ENCODE results near the gene GRIK3.
"Not testable (repeated sequence)": the region's sequence is repeated elsewhere in the genome, so short reads cannot be mapped to it uniquely, and the experiment has no call there.

The GRIK3 gene

DNA sequence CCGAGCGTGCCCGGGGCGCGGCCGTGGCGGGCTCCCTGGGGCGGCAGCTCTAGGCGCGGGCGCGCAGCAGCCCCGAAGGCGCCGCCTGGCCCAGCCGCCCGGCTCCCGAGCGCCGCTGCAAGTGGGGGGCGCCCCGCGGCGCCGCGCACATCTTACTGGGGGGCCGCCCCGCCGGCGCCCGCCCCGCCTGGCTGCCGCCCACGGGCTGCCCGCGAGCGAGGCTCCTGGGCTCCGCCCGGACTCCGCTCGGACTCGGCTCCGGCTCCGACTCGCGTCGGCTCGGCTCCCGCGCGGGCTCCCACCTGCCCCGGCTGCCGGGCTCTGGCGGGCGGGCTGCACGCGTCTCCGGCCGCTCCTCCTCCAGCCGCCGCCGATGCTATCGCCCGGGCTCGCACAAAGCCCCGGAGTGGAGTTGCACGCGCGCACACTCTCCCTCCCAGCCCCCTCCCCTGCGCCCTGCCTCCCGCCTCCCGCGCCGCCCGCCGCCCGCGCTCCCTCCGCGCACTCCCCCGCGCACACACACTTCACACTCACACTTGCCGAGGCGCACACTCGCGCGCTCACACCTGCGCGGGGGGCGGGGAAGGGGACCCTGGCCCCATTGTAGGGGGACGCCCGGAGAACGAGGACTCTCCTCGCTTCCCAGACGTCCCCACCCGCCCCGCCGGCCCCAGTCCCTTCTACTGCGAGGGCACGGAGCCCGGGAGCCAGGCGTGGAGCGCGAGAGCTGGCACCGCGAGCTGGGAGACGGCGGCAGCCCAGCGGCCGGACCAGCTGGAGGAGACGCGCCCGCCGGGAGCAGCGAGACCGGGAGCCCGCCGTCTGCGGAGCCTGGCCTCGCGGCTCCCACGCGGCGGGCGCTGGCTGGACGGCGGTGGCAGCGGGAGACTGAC, at the start of gene GRIK3:
Gene GRIK3 (minus strand): TSS at position 395 of the 893 bp plus-strand sequence. CDS start 407 bp downstream, outside the sequence.
- no peak for DNase-seq (ENCODE audit: low read depth, low spot score)

GRCh38 chr1:37084013-37084412, 49.7 kb upstream of the GRIK3 start:
- DNase-seq (ENCODE audit: low read depth, low spot score) = no peak

GRCh38 chr1:37083603-37084002, 49.3 kb upstream of the GRIK3 start:
- no peak for DNase-seq (ENCODE audit: low read depth, low spot score)

DNA sequence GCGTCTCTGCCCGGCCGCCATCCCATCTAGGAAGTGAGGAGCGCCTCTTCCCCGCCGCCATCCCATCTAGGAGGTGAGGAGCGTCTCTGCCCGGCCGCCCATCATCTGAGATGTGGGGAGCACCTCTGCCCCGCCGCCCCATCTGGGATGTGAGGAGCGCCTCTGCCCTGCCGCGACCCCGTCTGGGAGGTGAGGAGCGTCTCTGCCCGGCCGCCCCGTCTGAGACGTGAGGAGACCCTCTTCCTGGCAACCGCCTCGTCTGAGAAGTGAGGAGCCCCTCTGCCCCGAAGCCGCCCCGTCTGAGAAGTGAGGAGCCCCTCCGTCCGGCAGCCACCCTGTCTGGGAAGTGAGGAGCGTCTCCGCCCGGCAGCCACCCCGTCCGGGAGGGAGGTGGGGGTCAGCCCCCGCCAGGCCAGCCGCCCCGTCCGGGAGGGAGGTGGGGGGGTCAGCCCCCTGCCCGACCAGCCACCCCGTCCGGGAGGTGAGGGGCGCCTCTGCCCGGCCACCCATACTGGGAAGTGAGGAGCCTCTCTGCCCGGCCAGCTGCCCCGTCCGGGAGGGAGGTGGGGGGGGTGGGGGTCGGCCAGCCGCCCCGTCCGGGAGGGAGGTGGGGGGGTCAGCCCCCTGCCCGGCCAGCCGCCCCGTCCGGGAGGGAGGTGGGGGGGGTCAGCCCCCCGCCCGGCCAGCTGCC, 46.1 kb upstream of the GRIK3 start:
- DNase-seq (ENCODE audit: low read depth, low spot score) = not testable (repeated sequence)

- no peak for DNase-seq (ENCODE audit: low read depth, low spot score)
These were observed 44.6 kb upstream of the GRIK3 start for GRCh38 chr1:37078866-37079265.

- no peak for DNase-seq (ENCODE audit: low read depth, low spot score)
These were observed 41.9 kb upstream of the GRIK3 start for GRCh38 chr1:37076168-37076567.

DNA sequence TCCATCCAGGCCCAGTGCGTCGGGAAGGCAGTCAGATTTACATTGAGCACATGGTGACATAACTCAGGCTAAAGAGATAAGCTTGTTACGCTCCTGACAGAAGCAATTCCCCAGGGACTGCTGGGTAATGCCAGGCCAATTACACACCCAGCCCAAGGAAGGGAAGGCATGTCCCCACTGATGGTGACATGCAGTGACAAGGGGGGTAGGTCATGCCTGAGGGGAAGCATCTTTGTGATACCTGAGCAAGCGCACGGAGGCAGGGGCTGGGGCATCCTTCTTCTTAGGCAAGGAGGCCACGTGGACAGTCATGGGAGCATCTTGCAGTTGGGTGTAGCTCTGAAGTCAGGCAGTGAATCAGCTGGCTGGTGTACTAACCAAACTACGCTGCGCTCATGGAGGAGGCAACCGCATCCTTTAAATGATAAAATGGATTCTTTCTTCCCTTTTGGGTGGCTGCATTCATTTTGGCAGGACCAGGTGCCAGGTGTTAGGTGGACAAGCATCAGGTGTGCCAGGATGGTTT, 39.6 kb upstream of the GRIK3 start:
- DNase-seq (ENCODE audit: low read depth, low spot score) = no peak

GRCh38 chr1:37073152-37073853, 39.0 kb upstream of the GRIK3 start:
- DNase-seq (ENCODE audit: low read depth, low spot score) = no peak

GRCh38 chr1:37071829-37072228, 37.5 kb upstream of the GRIK3 start:
- DNase-seq (ENCODE audit: low read depth, low spot score) = no peak

DNA sequence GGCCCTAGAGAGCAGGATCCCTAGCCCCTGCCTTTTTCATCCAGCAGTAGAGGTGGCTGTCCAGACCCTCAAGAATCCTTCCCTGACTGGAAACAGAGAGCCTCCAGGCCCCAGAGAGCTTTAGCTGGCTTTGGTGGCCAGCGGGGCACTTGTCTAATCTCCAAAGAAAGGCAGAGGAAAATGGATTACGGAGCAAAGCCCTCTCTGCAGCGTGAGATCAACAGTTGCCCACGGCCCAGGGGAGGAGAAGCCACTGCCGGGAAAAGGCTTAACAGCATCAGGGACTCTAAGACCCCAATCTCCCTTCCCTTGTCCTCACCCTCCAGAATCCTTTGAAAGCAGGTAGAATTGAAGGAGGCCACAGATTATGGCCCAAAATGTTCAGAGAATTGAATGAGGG, 35.8 kb upstream of the GRIK3 start:
- no peak for DNase-seq (ENCODE audit: low read depth, low spot score)

- DNase-seq (ENCODE audit: low read depth, low spot score) = no peak
These were observed 35.1 kb upstream of the GRIK3 start for GRCh38 chr1:37069406-37069805.

- DNase-seq (ENCODE audit: low read depth, low spot score) = no peak
These were observed 34.6 kb upstream of the GRIK3 start for GRCh38 chr1:37068897-37069296.

DNA sequence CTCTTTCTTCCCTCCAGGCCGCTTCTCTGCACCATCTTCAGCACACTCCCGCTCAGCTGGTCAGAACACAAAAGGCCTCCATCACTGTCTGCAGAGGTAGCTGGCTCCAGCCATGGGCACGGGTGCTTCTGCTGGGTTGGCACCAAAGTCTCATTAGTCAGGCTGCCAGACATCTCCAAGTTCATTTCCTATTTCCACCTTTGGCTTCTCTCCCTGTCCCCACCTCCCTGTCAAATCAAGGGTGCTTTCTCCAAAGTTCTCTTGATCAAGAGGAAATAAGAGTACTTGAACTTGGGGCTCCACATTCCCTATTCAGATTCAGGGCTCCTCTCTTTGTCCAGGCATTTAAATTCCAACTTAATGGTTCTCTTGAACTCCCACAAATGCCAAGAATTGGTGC, 33.9 kb upstream of the GRIK3 start:
- no peak for DNase-seq (ENCODE audit: low read depth, low spot score)

GRCh38 chr1:37064039-37064438, 29.7 kb upstream of the GRIK3 start:
- no peak for DNase-seq (ENCODE audit: low read depth, low spot score)

DNA sequence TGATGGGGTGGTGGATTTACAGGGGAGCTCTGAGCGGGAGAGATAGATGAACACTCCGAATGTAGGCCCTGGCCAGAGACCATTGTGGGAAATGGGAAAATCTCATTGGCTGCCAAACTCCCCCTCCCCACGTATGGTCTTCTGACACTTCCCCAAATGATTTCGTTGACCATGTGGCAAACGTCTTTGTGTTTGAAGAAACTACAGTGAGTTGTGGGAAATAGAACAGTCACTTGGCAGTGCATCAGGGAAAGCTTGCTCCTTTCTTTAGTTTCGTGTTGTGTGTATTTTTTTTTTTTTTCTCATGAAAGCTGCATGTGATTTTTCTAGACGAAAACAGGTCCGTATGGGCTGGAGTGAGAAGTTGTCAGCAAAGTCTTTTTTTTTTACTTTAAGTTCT, 25.0 kb upstream of the GRIK3 start:
- no peak for DNase-seq (ENCODE audit: low read depth, low spot score)

GRCh38 chr1:37058424-37058988, 24.2 kb upstream of the GRIK3 start:
- no peak for DNase-seq (ENCODE audit: low read depth, low spot score)

DNA sequence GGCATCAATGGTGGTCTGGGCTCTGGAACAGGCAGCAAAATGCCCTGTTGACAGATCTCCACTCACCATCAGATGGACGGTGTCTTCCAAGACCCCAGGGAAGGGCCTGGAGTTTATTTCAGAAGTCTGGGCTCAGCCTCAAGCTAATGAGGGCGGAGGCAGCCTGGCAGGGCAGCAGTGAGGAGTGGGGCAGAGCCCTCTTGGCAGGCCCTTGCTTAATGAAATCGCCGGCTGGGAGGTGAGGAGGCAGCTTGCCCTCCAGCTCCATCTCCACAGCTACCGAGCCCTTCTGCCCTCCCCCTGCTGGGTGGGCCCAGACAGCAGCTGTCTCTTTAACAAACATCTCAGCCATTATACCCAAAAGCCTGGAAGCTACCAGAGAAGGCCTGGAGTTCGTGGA, 22.0 kb upstream of the GRIK3 start:
- DNase-seq (ENCODE audit: low read depth, low spot score) = no peak

GRCh38 chr1:37055631-37056030, 21.3 kb upstream of the GRIK3 start:
- DNase-seq (ENCODE audit: low read depth, low spot score) = no peak

DNA sequence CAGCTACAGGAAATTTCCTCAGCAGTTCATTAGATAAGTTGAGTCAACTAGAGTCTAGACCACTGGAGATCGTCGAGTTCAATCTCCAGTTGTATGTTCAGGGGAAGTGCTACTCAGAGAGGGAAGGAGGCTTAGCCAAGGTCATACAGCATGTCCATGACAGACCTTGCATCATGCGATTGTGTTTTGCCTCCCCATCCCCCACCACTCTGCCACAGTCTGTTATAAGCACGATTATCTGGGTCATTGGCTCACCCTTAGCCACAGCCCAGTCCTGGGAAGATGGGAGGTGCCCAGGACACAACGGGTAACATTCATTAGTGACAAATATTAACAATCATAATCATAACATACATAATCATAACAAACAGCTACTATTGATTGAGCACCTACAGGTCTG, 18.9 kb upstream of the GRIK3 start:
- no peak for DNase-seq (ENCODE audit: low read depth, low spot score)

DNA sequence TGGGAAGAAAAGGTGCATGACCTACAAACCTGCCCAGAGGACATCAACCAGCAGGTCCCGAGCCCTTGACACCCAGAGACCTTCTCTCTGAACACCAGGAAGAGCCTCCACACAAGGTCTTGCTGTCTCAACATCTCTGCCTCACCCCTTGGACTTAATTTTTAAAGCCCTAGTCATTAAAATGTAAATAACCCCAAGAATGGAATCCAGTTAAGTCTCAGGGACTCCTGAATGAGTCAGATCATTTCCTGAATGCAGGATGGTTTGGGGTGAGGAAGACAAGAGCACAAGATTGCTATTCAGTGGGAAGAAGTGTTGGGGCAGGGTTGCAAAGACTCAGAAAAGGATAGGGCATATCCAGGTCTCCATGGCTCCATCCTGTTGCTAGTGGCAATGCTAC, 17.8 kb upstream of the GRIK3 start:
- no peak for DNase-seq (ENCODE audit: low read depth, low spot score)

DNA sequence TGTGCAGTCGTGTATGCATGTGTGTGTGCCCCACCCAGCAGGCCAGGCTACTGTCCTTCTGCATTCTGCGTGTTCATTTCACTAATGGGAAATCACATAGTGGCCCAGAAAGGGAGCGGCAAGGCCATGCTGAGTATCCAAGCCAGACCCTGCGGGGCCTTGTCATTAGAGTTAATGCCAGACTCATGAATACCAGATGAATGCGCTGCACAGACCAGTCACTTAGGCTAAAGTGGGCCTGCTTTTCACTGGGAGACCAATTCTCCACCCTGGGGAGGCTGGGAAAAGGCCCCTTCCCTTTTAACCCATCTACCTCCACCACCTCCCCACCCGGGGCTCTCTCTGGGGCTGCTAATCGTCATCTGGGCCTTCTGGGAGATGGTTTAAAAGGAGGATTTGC, 17.0 kb upstream of the GRIK3 start:
- no peak for DNase-seq (ENCODE audit: low read depth, low spot score)

- DNase-seq (ENCODE audit: low read depth, low spot score) = no peak
These were observed 13.2 kb upstream of the GRIK3 start for GRCh38 chr1:37047542-37047941.

Data from smooth muscle cell of the brain vasculature (primary cell).